Tibial artery (tissue), 4 donors: ENCODE measurements around the gene RAB30.

Experiments
- DNase-seq, 2 donors: peaks; one replicate each; pipeline ENCODE4 v3.0.0-alpha.2; 2019
- H3K27ac ChIP-seq, 2 donors: fragments of 200-600 bp; sonication (generic) in 1 of 2; 1 replicate in 1 of 2; 2 replicates in 1 of 2; pipeline ENCODE4 v1.5.1; 2018 to 2019; ENCODE audit warnings: mild to moderate bottlenecking in 1 of 2
- H3K27me3 ChIP-seq, 2 donors: fragments of 200-600 bp; sonication (generic) in 1 of 2; one replicate each; pipeline versions ENCODE4 v1.5.1 to v1.6.0; 2016 to 2019
- H3K36me3 ChIP-seq, 3 donors: fragments of 200-600 bp; sonication (generic) in 2 of 3; one replicate each; pipeline ENCODE4 v1.5.1; 2016 to 2019; ENCODE audit warnings: mild to moderate bottlenecking in 2 of 3
- H3K4me1 ChIP-seq, 4 donors: fragments of 200-600 bp; sonication (generic) in 2 of 4; 1 replicate in 3 of 4; 2 replicates in 1 of 4; pipeline ENCODE4 v1.5.1; 2016 to 2019
- H3K4me3 ChIP-seq, 2 donors: fragments of 200-600 bp; sonication (generic) in 1 of 2; 1 replicate in 1 of 2; 2 replicates in 1 of 2; pipeline ENCODE4 v1.5.1; 2018 to 2019; ENCODE audit warnings: mild to moderate bottlenecking in 2 of 2
- H3K9me3 ChIP-seq, 3 donors: fragments of 200-600 bp; sonication (generic) in 1 of 3; one replicate each; pipeline ENCODE4 v1.5.1; 2016 to 2019
- intact Hi-C: fragments of 100-400 bp; cut with DNase I; formaldehyde crosslinking; loops from one replicate; pipeline ENCODE4 v1.15.0; 2023; ENCODE audit warnings: low total_unique reads
- TF ChIP-seq, protein P1 (sequence below), 2 experiments: fragments of 200-600 bp in 1 of 2; fragments of 450-650 bp in 1 of 2; IDR thresholded peaks; one replicate each; pipeline ENCODE4 v1.5.1; 2017 to 2019; ENCODE audit warnings: antibody characterized with exemption in 2 of 2, mild to moderate bottlenecking in 1 of 2, moderate library complexity in 1 of 2

Gene RAB30

DNA sequence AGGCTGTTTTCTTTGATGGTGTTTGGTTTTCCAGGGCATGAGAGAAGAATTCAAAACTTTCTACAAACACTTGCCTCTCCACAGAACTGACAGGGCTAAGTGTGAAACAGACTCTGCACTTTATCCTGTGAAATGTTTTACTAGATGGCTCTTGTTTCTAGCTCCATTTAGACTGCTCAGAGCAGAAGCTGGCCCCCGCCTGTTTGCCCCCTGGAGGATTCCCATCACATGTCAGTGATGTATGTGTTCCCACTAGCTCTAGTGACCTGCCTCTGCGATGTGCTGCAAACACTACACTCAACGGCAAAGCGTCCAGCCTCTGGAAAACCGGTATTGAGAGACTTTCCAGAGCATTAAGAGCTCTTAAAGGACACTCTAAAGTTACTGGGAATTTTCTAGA, 43.9 kb upstream of the RAB30 start:
- no peak overlapping the region for H3K4me3 ChIP-seq
- H3K4me1 ChIP-seq, result peaks cover 0 to 8% (median 3%) of the 10 kb centered on the region in 4 donors
- H3K36me3 ChIP-seq, result no peaks in the 10 kb centered on the region
- H3K9me3 ChIP-seq, result no peaks in the 10 kb centered on the region
- no peaks in the 10 kb centered on the region for H3K27me3 ChIP-seq
- DNase-seq, result no peak
- TF ChIP-seq, protein P1, sequence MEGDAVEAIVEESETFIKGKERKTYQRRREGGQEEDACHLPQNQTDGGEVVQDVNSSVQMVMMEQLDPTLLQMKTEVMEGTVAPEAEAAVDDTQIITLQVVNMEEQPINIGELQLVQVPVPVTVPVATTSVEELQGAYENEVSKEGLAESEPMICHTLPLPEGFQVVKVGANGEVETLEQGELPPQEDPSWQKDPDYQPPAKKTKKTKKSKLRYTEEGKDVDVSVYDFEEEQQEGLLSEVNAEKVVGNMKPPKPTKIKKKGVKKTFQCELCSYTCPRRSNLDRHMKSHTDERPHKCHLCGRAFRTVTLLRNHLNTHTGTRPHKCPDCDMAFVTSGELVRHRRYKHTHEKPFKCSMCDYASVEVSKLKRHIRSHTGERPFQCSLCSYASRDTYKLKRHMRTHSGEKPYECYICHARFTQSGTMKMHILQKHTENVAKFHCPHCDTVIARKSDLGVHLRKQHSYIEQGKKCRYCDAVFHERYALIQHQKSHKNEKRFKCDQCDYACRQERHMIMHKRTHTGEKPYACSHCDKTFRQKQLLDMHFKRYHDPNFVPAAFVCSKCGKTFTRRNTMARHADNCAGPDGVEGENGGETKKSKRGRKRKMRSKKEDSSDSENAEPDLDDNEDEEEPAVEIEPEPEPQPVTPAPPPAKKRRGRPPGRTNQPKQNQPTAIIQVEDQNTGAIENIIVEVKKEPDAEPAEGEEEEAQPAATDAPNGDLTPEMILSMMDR (IDR thresholded peaks at IDR 0.05), result no peak
- intact Hi-C loops, result no loop called here
- no peak overlapping the region for H3K27ac ChIP-seq

DNA sequence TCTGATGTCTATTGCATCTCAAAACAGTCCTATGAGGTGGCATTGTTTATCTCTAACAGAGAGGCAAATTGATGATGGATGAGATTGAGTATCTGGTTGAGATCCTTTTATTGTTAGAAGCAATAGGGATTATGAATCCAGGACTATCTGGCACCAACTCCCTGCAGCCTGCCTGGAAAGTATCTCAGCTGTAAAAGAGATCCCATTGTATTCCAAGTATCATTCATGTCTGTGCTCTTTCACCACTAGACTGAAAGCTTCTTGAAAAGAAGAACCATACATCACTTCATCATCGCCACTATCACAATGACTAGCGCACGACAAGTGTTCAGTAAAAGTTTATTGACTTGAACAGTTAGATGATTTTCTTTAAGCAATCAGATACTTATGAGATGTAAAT, 43.3 kb upstream of the RAB30 start:
- no peaks in the 10 kb centered on the region for H3K27me3 ChIP-seq
- no peaks in the 10 kb centered on the region for H3K9me3 ChIP-seq
- peaks cover 0 to 8% (median 3%) of the 10 kb centered on the region in 4 donors for H3K4me1 ChIP-seq
- no peak overlapping the region for H3K4me3 ChIP-seq
- no peaks in the 10 kb centered on the region for H3K36me3 ChIP-seq
- intact Hi-C loops, result no loop called here
- H3K27ac ChIP-seq, result no peak overlapping the region
- TF ChIP-seq, protein P1 (IDR thresholded peaks at IDR 0.05), result no peak
- DNase-seq, result no peak

DNA sequence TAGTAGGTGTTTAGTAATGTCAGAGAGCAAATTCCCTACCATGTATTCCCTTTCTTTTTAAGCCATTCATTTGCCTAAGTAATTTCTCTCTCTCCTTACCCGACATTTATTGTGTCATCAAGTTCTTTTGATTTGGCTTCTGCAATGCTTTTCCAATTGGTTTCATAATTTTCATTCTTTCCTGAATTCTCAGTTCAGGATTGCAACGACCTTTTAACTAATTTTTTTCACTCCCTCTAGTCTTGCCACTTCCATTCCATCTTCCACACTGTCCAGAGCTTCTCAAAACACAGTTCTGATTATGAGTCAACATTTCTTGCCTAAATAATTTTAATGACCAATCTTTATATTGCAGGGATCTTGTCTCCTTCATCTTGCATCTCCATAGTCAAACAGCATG, 41.2 kb upstream of the RAB30 start:
- Histone ChIP-seq H3K4me1 (peaks cover 0 to 8% (median 3%) of the 10 kb centered on the region in 4 donors), H3K36me3 (no peaks in the 10 kb centered on the region), H3K4me3 (no peak overlapping the region), H3K27me3 (no peaks in the 10 kb centered on the region), H3K9me3 (no peaks in the 10 kb centered on the region), H3K27ac (no peak overlapping the region)
- DNase-seq, result no peak
- intact Hi-C loops, result no loop called here
- TF ChIP-seq, protein P1 (IDR thresholded peaks at IDR 0.05), result no peak

DNA sequence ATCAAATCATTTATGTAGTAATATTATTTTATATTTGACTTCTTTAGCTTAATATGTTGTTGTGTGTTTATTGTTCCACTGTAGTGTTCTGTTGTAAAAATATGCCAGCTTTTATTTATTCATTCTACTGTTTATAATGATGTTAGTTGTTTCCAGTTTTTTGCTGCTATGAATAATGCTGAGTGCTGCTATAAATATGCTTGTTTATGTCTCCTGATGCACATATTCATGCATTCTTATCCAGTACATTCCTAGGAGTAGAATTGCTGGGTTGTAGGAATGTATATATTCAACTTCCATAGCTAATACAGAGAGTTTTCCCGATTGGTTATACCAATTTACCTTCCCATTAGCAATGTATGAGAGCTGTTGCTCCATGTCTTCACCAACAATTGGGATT, 33.5 kb upstream of the RAB30 start:
- DNase-seq, result no peak
- TF ChIP-seq, protein P1 (IDR thresholded peaks at IDR 0.05), result no peak
- Histone ChIP-seq H3K36me3 (no peaks in the 10 kb centered on the region), H3K9me3 (no peaks in the 10 kb centered on the region), H3K27me3 (no peaks in the 10 kb centered on the region), H3K27ac (no peak overlapping the region), H3K4me1 (no peaks in the 10 kb centered on the region), H3K4me3 (no peak overlapping the region)
- intact Hi-C loops, result no loop called here

DNA sequence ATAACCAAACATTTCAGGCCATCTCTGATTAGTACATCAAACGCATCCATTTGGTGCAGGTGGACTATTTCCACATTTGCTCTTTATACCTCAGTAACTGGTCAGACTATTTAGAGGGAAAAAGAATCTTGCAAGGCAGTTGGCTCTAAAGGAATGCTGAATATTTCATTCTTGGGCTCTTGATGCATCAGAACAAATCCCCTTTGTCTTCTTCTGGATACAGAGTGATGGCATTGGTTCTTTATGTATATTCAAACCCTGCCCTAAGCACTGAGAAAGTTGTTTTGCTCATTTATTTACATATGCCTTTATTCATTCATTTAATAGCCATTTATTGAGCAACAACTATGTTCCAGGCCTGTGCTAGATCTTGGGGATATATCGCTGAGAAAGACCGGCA, 31.1 kb upstream of the RAB30 start:
- Histone ChIP-seq H3K4me3 (no peak overlapping the region), H3K4me1 (peaks cover 0 to 3% (median 0%) of the 10 kb centered on the region in 4 donors), H3K36me3 (no peaks in the 10 kb centered on the region), H3K27ac (no peak overlapping the region), H3K27me3 (no peaks in the 10 kb centered on the region), H3K9me3 (no peaks in the 10 kb centered on the region)
- no peak for DNase-seq
- intact Hi-C loops, result no loop called here
- TF ChIP-seq, protein P1 (IDR thresholded peaks at IDR 0.05), result no peak

DNA sequence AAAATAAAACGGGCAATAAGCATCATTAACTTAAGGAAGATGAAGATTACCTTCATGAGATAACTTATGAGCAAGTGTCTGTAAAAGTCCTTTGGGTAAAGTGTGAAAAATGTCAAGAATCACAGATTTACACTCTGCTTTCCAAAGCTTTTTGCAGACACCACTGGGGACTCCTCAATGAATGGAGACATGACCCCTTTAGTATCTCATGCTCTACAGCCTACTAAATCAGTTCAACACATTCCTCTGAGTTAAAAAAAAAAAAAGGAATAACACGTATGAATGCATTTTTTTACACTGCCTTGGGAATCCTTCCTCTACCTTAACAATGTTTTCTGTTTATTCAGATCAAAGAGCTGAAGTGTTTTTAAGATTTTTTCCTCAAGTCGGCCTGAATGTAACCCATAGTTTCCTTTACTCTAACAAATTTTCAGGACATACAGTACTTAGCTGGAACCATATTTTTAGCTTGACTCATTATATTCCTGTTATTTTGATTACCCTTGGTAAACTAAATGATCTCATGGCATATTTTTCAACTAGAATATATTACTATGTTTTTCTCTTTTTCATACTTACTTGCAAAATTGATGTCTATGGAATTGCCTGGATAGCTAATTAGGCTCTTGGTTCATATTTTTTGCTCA, 25.9 kb upstream of the RAB30 start:
- TF ChIP-seq, protein P1 (IDR thresholded peaks at IDR 0.05), result no peak
- Histone ChIP-seq H3K4me1 (peaks cover 0 to 9% (median 0%) of the 10 kb centered on the region in 4 donors), H3K4me3 (no peak overlapping the region), H3K36me3 (no peaks in the 10 kb centered on the region), H3K27ac (no peak overlapping the region), H3K9me3 (no peaks in the 10 kb centered on the region), H3K27me3 (no peaks in the 10 kb centered on the region)
- no peak for DNase-seq
- intact Hi-C loops, result no loop called here
